Dendritic cell treated with granulocyte-macrophage colony-stimulating factor and Interleukin-4, amounts not matched to agents 40 ng/mL and 50 ng/mL, for 4 days (primary cell): ENCODE data around the gene KCNMA1.
"Not testable (repeated sequence)": the region's sequence is repeated elsewhere in the genome, so short reads cannot be mapped to it uniquely, and the experiment has no call there.

Source experiments
- H3K27ac Mint-ChIP-seq: one replicate; pipeline ENCODE4 v1.8.0; 2022; ENCODE audit warnings: mild to moderate bottlenecking, mixed read lengths
- H3K27me3 Mint-ChIP-seq: one replicate; pipeline ENCODE4 v1.8.0; 2022; ENCODE audit warnings: mild to moderate bottlenecking, mixed read lengths
- H3K36me3 Mint-ChIP-seq: one replicate; pipeline ENCODE4 v1.8.0; 2022; ENCODE audit warnings: low read depth, mixed read lengths
- H3K4me1 Mint-ChIP-seq: one replicate; pipeline ENCODE4 v1.8.0; 2022; ENCODE audit warnings: low read depth, mixed read lengths
- H3K4me3 Mint-ChIP-seq: one replicate; pipeline ENCODE4 v1.8.0; 2022; ENCODE audit warnings: mild to moderate bottlenecking, moderate library complexity, mixed read lengths
- H3K9me3 Mint-ChIP-seq: one replicate; pipeline ENCODE4 v1.8.0; 2022; ENCODE audit warnings: mixed read lengths
- intact Hi-C: fragments of 100-400 bp; cut with micrococcal nuclease; formaldehyde crosslinking; loops from one replicate; pipeline ENCODE4 v1.15.0; 2022

KCNMA1 gene

GRCh38 chr10:77392236-77392721 lies 245.3 kb downstream of the KCNMA1 start:
- H3K36me3 Mint-ChIP-seq, result no peaks in the 10 kb centered on the region
- H3K27me3 Mint-ChIP-seq, result peaks cover 28% of the 10 kb centered on the region
- H3K4me3 Mint-ChIP-seq, result no peak overlapping the region
- no peaks in the 10 kb centered on the region for H3K9me3 Mint-ChIP-seq
- intact Hi-C loops, result loop anchor here (1.0 kb wide), 1 partner anchor 250 kb away; no protein-coding TSS in a partner anchor
- no peaks in the 10 kb centered on the region for H3K4me1 Mint-ChIP-seq
- H3K27ac Mint-ChIP-seq, result no peak overlapping the region

DNA sequence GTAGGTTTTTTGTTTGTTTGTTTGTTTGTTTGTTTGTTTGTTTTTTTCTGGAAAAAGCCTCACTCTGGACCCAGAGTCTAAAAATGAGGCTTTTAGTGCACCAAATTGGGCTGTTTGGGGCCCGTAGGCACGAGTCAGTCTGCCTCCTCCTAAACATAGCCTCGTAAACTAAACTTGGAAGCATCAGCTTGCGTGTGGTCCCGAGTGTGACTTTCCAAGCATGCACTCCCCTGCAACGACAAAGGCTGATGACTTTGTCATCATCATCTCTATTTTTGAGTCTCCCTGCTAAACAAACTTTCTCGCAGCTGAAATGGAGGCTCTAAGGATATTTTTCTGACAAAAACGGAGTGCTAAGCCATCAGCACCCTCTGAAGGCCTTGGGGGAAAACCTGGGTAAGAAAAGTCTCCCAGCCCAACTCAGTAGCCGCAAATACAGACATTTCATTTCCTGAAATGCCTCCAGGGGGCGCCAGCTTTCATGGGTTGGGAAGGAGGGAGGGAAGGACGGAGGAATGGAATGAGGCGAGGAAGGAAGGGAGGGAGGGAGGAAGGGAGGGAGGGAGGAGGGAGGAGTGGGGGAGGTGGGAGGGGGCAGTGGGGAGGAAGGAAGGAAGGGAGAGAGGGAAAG lies 245.9 kb downstream of the KCNMA1 start:
- Mint-ChIP-seq H3K27ac (no peak overlapping the region), H3K4me3 (no peak overlapping the region), H3K4me1 (peaks cover 3% of the 10 kb centered on the region), H3K36me3 (no peaks in the 10 kb centered on the region), H3K9me3 (no peaks in the 10 kb centered on the region), H3K27me3 (peaks cover 30% of the 10 kb centered on the region)
- intact Hi-C loops, result loop anchor here (1.0 kb wide), 1 partner anchor 251 kb away; no protein-coding TSS in a partner anchor

DNA sequence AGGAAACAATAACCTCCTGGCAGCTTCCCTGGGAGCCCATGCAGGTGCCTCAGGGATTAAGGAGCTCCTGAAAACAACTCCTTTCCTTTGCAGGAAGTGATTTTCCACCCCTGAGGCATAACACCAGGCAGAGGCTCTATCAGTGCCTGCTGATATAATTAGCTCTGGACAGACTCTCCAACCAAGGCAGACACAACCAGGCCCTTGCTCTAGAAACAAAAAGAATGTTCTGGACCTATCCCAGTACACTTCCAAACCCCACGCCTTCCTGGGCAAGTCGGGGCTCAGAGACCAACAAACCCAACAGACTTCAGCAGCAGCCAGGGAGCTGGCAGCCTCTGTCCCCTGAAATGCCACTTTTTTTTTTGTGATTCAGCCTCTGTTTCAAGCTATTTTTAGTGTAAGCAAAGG lies 247.1 kb downstream of the KCNMA1 start:
- intact Hi-C loops, result no loop called here
- H3K4me1 Mint-ChIP-seq, result peaks cover 5% of the 10 kb centered on the region
- no peak overlapping the region for H3K4me3 Mint-ChIP-seq
- no peak overlapping the region for H3K27ac Mint-ChIP-seq
- H3K9me3 Mint-ChIP-seq, result no peaks in the 10 kb centered on the region
- peaks cover 32% of the 10 kb centered on the region for H3K27me3 Mint-ChIP-seq
- no peaks in the 10 kb centered on the region for H3K36me3 Mint-ChIP-seq

GRCh38 chr10:77388571-77389100 lies 249.0 kb downstream of the KCNMA1 start:
- intact Hi-C loops, result loop anchor here (2.0 kb wide), 1 partner anchor 214 kb away; no protein-coding TSS in a partner anchor
- peaks cover 38% of the 10 kb centered on the region for H3K27me3 Mint-ChIP-seq
- no peak overlapping the region for H3K27ac Mint-ChIP-seq

DNA sequence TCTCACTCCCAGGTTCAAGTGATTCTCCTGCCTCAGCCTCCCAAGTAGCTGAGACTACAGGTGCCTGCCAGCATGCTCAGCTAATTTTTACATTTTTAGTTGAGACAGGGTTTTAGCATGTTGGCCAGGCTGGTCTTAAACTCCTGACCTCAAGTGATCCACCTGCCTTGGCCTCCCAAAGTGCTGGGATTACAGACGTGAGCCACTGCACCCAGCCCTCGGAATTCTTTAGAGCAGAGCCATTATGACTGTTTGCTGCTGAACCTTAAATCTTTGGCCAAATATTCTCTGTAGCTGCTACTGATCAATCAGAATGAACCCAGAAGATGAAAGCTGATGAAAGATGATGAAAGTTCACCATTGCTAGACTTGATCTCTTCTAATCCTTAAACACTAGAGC lies 249.9 kb downstream of the KCNMA1 start:
- not testable (repeated sequence) for H3K36me3 Mint-ChIP-seq, H3K9me3 Mint-ChIP-seq, H3K27ac Mint-ChIP-seq, H3K4me1 Mint-ChIP-seq, H3K4me3 Mint-ChIP-seq
- intact Hi-C loops, result loop anchor here (2.0 kb wide), 1 partner anchor 213 kb away; no protein-coding TSS in a partner anchor
- H3K27me3 Mint-ChIP-seq, result peaks cover 35% of the 10 kb centered on the region

More at GRCh38 chr10:77388571-77389100, 249.0 kb downstream of the KCNMA1 start:
- H3K9me3 Mint-ChIP-seq, result no peaks in the 10 kb centered on the region
- H3K4me1 Mint-ChIP-seq, result peaks cover 5% of the 10 kb centered on the region
- no peak overlapping the region for H3K4me3 Mint-ChIP-seq
- no peaks in the 10 kb centered on the region for H3K36me3 Mint-ChIP-seq

DNA sequence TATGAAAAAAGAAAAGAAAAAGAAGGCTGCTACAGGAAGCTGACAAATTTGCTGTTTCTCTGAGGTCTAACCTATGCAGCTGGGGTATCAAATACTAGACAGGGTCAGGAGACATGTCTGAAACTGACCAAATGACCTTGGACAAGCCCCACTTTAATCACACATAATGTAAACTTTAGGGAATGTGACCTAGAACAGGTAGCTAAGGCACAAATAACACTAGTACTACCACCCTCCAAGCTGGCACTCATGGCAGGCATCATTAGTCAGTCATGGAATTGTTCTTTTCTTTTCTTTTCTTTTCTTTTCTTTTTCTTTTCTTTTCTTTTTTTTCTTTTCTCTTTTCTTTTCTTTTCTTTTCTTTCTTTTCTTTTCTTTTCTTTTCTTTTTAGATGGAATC lies 250.4 kb downstream of the KCNMA1 start:
- Mint-ChIP-seq H3K4me1 (peaks cover 5% of the 10 kb centered on the region), H3K9me3 (no peaks in the 10 kb centered on the region), H3K27ac (no peak overlapping the region), H3K4me3 (no peak overlapping the region), H3K27me3 (peaks cover 34% of the 10 kb centered on the region), H3K36me3 (no peaks in the 10 kb centered on the region)
- intact Hi-C loops, result no loop called here

GRCh38 chr10:77386838-77387237 lies 250.8 kb downstream of the KCNMA1 start:
- H3K27me3 Mint-ChIP-seq, result peaks cover 37% of the 10 kb centered on the region
- no peaks in the 10 kb centered on the region for H3K36me3 Mint-ChIP-seq
- H3K9me3 Mint-ChIP-seq, result no peaks in the 10 kb centered on the region
- no peak overlapping the region for H3K27ac Mint-ChIP-seq
- intact Hi-C loops, result no loop called here
- H3K4me3 Mint-ChIP-seq, result no peak overlapping the region
- H3K4me1 Mint-ChIP-seq, result peaks cover 5% of the 10 kb centered on the region

DNA sequence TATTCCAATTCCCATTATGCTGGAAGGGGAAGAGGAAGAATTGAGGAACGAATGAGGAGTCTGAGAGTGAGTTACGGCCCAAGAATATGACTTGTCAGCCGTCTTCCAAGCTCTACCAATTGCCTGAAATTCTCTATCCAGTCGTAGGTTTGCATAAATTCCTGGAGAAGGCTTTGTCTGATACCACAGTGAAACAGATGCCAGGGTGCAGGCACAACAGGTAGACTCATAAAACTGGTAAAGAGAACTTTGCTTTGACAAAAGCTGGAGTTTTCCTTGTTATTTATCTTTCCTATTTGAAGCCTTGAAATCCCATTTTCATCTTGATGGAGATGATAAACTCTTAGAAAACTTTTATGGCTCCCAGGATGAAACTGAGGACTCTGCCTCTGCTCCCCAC lies 251.2 kb downstream of the KCNMA1 start:
- Mint-ChIP-seq H3K4me1 (peaks cover 5% of the 10 kb centered on the region), H3K36me3 (no peaks in the 10 kb centered on the region), H3K27ac (no peak overlapping the region), H3K4me3 (no peak overlapping the region), H3K27me3 (peaks cover 40% of the 10 kb centered on the region), H3K9me3 (no peaks in the 10 kb centered on the region)
- intact Hi-C loops, result no loop called here

GRCh38 chr10:77385315-77385714 lies 252.3 kb downstream of the KCNMA1 start:
- intact Hi-C loops, result no loop called here
- Mint-ChIP-seq H3K27me3 (peaks cover 38% of the 10 kb centered on the region), H3K4me3 (no peak overlapping the region), H3K4me1 (peaks cover 5% of the 10 kb centered on the region), H3K9me3 (no peaks in the 10 kb centered on the region), H3K27ac (no peak overlapping the region), H3K36me3 (no peaks in the 10 kb centered on the region)

DNA sequence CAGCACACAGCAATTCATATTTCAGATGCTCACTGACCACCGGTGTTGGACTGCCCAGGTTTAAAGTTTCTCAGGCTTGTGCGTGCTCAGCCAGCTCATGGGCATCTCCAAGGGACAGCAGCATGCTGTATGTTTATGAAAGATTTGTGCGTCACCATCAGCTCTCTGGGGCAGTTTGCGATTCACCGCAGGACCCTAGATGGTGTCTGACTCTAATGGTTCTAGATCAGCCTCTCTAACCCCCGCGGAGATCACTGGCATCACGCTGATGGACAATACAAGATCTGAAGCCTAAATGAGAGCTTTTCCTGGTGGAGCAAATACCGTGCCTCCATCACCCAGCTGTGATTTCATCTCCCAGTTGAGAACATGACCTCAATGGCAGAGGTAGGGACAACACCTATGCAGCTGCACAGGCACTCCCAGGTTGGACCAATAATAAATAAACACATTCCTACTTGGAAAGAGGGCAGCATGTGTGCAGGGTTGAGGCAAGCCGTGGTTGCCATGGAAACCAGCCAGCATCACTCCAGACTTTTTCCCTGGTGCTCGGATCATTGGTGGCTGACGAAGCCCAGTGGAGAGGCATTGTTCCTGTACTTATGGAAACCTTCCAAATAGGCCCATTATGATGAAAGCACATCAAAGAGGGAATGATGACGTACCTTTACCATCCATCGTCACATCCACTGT lies 253.6 kb downstream of the KCNMA1 start:
- peaks cover 5% of the 10 kb centered on the region for H3K4me1 Mint-ChIP-seq
- no peak overlapping the region for H3K4me3 Mint-ChIP-seq
- no peaks in the 10 kb centered on the region for H3K9me3 Mint-ChIP-seq
- intact Hi-C loops, result no loop called here
- no peak overlapping the region for H3K27ac Mint-ChIP-seq
- H3K27me3 Mint-ChIP-seq, result peaks cover 43% of the 10 kb centered on the region
- no peaks in the 10 kb centered on the region for H3K36me3 Mint-ChIP-seq

DNA sequence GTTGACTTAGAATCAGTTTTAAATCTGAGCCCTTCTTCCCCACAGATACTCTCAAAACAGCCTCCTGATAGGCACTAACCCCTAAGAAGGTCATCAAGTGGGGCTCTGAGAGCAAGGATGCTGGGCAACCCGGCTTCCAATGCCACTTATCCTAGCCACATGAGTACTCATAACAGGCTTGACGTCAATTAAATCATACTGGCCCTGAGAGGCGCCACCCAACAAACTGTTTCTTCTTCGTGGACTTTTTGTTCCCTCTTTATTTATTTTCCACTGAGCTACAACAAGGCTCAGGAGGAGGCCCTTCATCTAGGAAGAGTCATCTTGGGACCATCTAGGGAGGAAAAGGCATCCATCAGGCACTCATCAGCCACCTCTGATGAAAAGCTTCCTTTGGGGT lies 255.9 kb downstream of the KCNMA1 start:
- Mint-ChIP-seq H3K36me3 (no peaks in the 10 kb centered on the region), H3K27ac (no peak overlapping the region), H3K4me3 (no peak overlapping the region), H3K4me1 (peaks cover 2% of the 10 kb centered on the region), H3K9me3 (no peaks in the 10 kb centered on the region), H3K27me3 (peaks cover 34% of the 10 kb centered on the region)
- intact Hi-C loops, result no loop called here

- intact Hi-C loops, result no loop called here
- H3K27me3 Mint-ChIP-seq, result peaks cover 31% of the 10 kb centered on the region
- no peak overlapping the region for H3K27ac Mint-ChIP-seq
- H3K4me3 Mint-ChIP-seq, result no peak overlapping the region
- H3K36me3 Mint-ChIP-seq, result no peaks in the 10 kb centered on the region
- H3K4me1 Mint-ChIP-seq, result no peaks in the 10 kb centered on the region
- H3K9me3 Mint-ChIP-seq, result no peaks in the 10 kb centered on the region
Measured at GRCh38 chr10:77380723-77381122, 256.9 kb downstream of the KCNMA1 start.

GRCh38 chr10:77380191-77380590 lies 257.4 kb downstream of the KCNMA1 start:
- no peaks in the 10 kb centered on the region for H3K4me1 Mint-ChIP-seq

More at GRCh38 chr10:77380191-77380590, 257.4 kb downstream of the KCNMA1 start:
- Mint-ChIP-seq H3K27ac (no peak overlapping the region), H3K9me3 (no peaks in the 10 kb centered on the region), H3K36me3 (no peaks in the 10 kb centered on the region), H3K27me3 (peaks cover 28% of the 10 kb centered on the region), H3K4me3 (no peak overlapping the region)
- intact Hi-C loops, result no loop called here
